ENCODE results near the gene TSPAN7. TPM values are rescaled to one million over a fixed set of nuclear protein-coding genes. Genes with fewer than 3 reads are reported as not detected.

Gene TSPAN7
- total and polyA plus RNA-seq, 2 donors (not counting 3 experiments of a cell fraction or from before 2014, with no cell fraction given), result 3.2 to 5.2 TPM

- Histone ChIP-seq H3K9me1 (replicated peaks; ENCODE audit: control insufficient read depth, extremely low read depth, insufficient read depth, low read length) (no peaks in the 10 kb centered on the region), H4K20me1 (replicated peaks; ENCODE audit: control insufficient read depth, extremely low read depth, insufficient read depth, low read length) (no peaks in the 10 kb centered on the region), H3K4me2 (ENCODE audit: insufficient read depth, low read length) (no peak overlapping the region), H3K4me1 (ENCODE audit: control insufficient read depth, extremely low read depth, insufficient read depth, low read length) (peaks cover 11% of the 10 kb centered on the region), H3K9ac (replicated peaks; ENCODE audit: extremely low read depth, insufficient read depth, low read length) (no peak overlapping the region), H2AFZ (ENCODE audit: low read depth, low read length) (no peak overlapping the region), H3K27me3 (ENCODE audit: control insufficient read depth in 2 of 2, insufficient read depth in 2 of 2, low read length in 2 of 2) (no peaks in the 10 kb centered on the region), H3K27ac (ENCODE audit: insufficient read depth, low read depth, low read length) (no peak overlapping the region), H3K4me3 (replicated peaks in 1 of 3; ENCODE audit: insufficient read depth in 1 of 3, low read depth in 1 of 3, low read length in 3 of 3) (no peak overlapping the region), H3K36me3 (ENCODE audit: control insufficient read depth in 2 of 2, extremely low read depth in 1 of 2, insufficient read depth in 2 of 2, low read length in 2 of 2) (no peaks in the 10 kb centered on the region), H3K79me2 (ENCODE audit: control insufficient read depth, insufficient read depth, low read length) (no peaks in the 10 kb centered on the region), H3K9me3 (replicated peaks; ENCODE audit: control insufficient read depth, insufficient read depth, low read length) (no peaks in the 10 kb centered on the region)
- TF ChIP-seq GATA2 (IDR thresholded peaks at IDR 0.05; ENCODE audit: insufficient read depth, insufficient read length, low read depth, low read length) (no peak), EZH2 (IDR thresholded peaks at IDR 0.05; ENCODE audit: borderline replicate concordance, low read depth, low read length, severe bottlenecking) (no peak), JUN (IDR thresholded peaks at IDR 0.05; ENCODE audit: borderline replicate concordance, insufficient read depth, insufficient read length, low read depth) (no peak), POLR2AphosphoS5 (IDR thresholded peaks at IDR 0.05; ENCODE audit: insufficient read depth, low read depth, low read length) (no peak), MYC (IDR thresholded peaks at IDR 0.05; ENCODE audit: low read depth, low read length) (no peak), FOS (IDR thresholded peaks at IDR 0.05; ENCODE audit: borderline replicate concordance, insufficient read depth, low read length) (no peak)
- TF ChIP-seq, protein P1, sequence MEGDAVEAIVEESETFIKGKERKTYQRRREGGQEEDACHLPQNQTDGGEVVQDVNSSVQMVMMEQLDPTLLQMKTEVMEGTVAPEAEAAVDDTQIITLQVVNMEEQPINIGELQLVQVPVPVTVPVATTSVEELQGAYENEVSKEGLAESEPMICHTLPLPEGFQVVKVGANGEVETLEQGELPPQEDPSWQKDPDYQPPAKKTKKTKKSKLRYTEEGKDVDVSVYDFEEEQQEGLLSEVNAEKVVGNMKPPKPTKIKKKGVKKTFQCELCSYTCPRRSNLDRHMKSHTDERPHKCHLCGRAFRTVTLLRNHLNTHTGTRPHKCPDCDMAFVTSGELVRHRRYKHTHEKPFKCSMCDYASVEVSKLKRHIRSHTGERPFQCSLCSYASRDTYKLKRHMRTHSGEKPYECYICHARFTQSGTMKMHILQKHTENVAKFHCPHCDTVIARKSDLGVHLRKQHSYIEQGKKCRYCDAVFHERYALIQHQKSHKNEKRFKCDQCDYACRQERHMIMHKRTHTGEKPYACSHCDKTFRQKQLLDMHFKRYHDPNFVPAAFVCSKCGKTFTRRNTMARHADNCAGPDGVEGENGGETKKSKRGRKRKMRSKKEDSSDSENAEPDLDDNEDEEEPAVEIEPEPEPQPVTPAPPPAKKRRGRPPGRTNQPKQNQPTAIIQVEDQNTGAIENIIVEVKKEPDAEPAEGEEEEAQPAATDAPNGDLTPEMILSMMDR (IDR thresholded peaks at IDR 0.05; ENCODE audit: extremely low read depth in 1 of 2, insufficient read depth in 1 of 2, low read depth in 1 of 2, low read length in 2 of 2), result no peak
- TF ChIP-seq, protein P2, sequence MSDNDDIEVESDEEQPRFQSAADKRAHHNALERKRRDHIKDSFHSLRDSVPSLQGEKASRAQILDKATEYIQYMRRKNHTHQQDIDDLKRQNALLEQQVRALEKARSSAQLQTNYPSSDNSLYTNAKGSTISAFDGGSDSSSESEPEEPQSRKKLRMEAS (IDR thresholded peaks at IDR 0.05; ENCODE audit: insufficient read depth, insufficient read length), result no peak
- dilution Hi-C loops (cut with MboI; ENCODE audit: extremely low pct_ligation_motif_present, low sequenced_read_pairs), result no loop called here
- ChIA-PET CTCF (no interaction called here), POLR2A (no interaction called here)
- BruUV-seq (replicated peaks), result no TSS peak
- intact Hi-C loops (cut with micrococcal nuclease), result no loop called here
- DNase-seq (ENCODE audit: low read depth, low spot score) (no peak), FAIRE-seq (no peak)
Measured at GRCh38 chrX:38639730-38640129, 78.4 kb downstream of the TSPAN7 start.
